ENCODE results near the gene RAB23.

The RAB23 gene

DNA sequence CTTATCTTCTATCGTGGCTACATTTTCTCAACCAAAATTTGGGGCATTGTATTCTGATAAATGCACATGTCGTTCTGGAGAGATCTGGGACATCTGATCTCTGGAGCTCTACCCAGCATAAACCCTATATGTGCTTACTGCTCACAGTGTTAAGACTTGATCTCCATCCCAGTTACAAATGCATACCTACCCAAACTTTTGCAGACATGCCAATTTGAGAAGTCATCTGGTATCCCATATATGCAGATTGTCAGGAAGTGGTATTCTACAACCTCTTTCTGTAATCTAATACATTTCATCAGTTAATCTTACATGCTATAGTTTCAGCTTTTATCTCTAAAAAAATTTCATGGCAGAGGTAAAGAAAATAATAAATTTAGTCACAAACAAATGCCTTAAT, 38.8 kb downstream of the RAB23 start:
- no peak for DNase-seq (ENCODE audit: low spot score)

DNA sequence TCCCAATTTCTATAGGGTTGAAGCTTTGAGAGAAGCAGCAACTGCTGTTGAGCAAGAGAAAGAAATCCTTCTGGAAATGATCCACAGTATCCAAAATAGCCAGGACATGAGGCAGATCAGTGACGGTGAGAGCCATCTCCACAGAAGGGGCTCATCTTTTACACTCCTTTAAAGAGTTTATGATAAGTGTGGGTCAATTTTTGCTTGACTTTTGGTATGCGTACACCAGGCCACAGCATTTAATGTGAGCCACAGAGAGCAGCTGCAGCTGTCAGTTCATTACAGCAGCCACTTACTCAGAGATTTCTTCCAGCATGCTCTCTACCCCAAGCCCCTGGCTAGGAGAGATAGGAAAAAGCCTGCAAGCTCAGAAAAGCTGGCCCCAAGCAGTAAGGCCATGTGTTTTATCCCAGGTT, 40.1 kb downstream of the RAB23 start:
- no peak for DNase-seq (ENCODE audit: low spot score)

DNA sequence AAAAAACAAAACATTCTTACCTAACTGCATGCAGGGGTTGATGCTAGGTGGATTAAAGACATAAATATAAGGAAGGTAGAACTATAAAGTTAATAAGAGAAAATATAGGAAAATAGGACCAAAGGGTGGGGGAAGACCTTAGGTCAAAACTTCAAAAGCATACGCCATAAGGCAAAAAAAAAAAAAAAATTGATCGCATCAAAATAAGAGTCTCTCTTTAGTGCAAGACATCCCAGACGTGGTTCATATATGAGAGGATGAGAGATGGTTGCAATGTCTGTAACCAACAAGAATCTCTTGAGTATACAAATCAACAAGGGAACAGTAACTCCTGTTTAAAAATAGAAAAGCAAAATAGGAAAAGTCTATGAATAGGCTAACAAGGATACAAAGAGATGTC, 41.5 kb downstream of the RAB23 start:
- no peak for DNase-seq (ENCODE audit: low spot score)

- no peak for DNase-seq (ENCODE audit: low spot score)
These were observed 44.4 kb downstream of the RAB23 start for GRCh38 chr6:57177545-57178265.

- no peak for DNase-seq (ENCODE audit: low spot score)
These were observed 47.6 kb downstream of the RAB23 start for GRCh38 chr6:57174511-57174907.

DNA sequence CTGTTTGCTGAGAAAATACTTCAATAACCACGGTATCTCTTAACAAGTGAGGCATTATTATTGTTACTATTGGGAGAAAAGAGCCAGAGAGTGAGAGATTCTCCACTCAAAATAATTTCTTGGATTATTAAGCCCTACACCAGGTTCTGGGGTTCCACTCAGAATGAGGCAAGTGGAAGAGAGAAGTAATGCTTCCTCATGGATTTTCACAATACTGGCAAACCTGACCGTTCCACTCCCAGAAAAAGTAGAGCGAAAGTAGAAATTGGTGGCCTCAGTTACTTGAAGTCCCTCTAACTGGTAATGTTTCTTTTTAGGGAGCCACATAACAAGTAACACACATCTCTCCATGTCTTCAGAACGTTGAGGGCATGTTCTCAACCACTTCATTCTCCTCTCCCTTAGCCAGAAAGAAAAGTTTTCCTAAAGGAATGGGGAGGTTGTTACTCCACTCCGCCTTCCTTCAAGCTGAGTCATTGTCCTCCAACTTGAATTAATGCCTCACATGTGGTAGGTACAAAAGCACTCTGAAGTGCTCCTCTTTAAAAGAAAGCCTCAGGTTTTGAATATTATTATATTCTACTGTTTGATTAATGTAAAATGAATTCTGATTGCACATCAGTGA, 48.1 kb downstream of the RAB23 start:
- DNase-seq (ENCODE audit: low spot score): no peak

DNA sequence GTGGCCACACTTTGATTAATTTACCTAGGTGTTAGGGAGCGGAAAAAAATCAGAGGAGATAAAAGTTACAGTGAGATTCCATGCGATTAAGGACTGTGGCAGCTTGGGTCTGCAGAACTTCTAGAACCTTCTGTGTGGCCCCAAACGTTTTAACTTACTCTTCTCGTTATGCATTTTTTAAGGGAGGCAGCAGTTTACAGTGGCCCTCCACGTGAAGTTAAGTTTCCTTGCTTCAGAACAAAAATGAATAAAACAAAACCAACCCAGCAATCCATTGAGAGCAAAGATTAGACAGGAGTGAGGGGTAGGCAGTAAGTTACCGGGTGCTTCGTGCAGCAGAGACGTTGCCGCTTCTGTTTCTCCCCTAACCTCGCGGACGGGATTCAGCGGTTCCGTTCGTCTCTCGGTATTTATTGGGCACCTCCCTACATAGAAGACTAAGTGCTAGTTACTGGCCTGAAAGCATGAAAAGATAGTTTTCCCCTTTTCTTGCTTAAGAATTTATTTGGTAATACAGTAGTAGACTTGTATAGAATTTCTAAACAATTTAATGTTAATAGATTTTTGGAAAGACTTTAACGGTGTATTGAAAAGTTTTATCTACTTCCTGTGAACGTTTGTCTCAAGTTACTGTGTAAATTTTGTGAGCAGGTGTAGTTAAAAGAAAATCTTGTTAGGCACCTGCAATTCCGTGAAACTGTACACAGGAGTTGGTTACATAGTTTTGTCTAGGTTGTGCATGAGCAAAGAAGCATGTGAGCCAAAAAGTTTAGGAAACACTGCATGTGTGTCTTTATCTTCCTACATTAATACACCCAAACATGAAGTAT, 48.8 kb downstream of the RAB23 start:
- DNase-seq (ENCODE audit: low spot score): no peak

DNA sequence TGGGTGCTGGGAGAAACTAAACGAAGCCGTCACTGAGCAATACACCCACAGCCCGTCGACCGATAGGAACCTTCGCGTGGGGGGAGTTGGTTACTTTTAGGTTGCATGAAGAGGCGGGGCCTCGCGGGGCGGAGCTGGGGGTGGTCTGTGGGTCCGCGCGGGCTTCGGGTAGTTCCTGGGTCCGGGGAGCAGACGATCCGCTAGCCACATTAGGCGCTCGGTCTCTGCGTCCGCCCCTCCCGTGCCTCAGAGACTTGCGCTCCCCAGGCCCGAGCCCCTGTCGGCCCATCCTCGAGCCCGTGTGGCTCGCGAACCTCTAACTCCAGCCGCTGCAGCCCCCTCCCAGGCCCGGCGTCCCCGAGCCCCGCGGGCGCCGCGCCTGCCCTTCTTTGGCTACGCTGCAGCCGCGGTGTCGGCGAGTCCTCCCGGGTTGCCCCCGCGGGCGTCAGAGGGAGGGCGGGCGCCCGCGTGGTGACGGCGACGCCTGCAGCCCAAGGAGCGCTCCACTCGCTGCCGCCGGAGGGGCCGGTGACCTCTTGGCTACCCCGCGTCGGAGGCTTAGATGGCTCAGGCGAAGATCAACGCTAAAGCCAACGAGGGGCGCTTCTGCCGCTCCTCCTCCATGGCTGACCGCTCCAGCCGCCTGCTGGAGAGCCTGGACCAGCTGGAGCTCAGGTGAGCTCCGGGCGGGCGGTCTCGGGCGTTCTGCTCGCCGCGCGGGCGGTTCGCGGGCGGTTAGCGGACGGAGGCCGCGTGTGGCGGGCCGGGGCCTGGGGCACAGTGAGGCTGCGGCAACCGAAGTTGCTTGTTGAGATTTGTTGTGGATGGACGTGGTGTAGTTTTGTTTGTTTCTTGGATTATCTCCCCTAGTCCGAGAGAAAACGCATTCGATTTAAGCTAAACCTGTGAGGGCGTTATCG, 49.7 kb downstream of the RAB23 start, which contains the start of gene BAG2:
Gene BAG2, plus strand, starts transcription at position 191 of the 920 bp plus-strand sequence. Its CDS starts 372 bp downstream, at position 563.
- DNase-seq (ENCODE audit: low spot score): peak; percentile 86

- DNase-seq (ENCODE audit: low spot score): no peak
These were observed 57.0 kb downstream of the RAB23 start for GRCh38 chr6:57165080-57165479.

DNA sequence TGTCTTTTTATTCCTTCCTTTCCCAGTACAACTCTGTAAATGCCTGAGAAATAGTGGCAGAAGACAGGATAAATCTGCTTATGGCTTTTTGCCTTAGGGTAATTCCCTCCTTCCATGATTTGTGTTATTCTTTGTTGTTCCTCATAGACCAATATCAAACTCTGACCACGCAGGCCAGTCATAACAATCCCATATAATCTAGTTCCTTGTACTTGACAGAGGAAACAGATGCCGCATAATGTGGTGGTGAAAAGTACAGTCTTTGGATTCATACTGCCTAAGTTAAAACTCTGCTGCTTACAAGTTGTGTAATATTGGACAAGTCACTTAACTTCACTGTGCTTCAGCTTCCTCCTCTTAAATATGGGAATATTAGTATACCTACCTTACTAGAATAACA, 58.2 kb downstream of the RAB23 start:
- no peak for DNase-seq (ENCODE audit: low spot score)

DNA sequence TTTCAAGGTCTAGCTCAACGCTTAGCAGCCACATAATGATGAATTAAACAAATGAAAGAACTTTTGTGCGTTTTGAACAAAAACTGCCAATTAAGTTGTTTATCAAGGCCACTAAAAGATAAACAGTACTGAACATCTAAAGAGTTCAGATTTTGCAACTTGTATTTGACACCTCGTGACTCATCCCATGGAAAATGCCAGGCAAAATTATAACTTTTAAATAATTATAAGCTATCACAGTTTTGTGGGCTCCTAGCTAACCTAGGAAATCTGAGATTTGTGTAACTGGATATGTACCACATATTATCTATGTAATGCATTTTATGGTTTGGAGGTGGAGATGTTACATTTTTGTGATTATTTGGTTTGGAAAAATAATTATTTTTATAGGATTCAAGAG, 59.6 kb downstream of the RAB23 start:
- no peak for DNase-seq (ENCODE audit: low spot score)

DNA sequence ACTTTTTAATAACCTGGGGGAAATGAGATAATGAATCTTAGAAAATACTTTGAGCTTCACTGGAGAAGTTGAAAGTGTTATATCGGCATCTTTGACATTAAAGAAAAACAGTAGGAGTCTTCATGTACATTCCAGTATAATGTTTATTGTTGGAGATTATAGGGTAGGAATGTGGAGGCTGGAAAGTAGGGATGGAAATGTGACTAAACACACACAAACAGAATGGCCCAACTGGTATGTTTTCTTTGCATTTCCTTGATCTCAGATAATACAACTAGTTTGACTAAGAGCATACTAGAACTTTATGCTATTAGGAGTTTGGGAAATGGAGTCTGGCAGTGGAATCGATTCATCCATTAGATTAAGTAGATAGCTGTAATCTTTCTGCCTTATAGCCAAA, 60.1 kb downstream of the RAB23 start:
- DNase-seq (ENCODE audit: low spot score): no peak

GRCh38 chr6:57159127-57159526, 63.0 kb downstream of the RAB23 start:
- DNase-seq (ENCODE audit: low spot score): no peak

DNA sequence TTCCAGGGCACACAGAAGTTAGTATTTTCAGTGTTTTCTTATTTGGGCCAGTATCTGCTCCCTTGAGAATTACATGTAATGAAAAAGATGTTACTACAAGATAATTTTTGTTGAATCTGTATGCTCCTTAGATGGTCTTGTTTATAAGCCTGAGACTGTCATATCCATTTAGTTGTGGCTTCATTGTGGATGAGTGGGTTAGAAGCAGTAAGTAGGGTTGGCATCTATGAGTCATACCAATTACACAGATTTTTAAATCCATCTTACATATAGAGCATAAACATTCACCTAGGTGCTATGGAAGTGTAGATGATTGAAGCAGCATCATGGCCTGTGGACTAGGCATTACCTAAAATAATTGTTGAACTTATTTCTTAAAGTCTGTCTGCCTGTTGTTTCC, 63.4 kb downstream of the RAB23 start:
- DNase-seq (ENCODE audit: low spot score): no peak

DNA sequence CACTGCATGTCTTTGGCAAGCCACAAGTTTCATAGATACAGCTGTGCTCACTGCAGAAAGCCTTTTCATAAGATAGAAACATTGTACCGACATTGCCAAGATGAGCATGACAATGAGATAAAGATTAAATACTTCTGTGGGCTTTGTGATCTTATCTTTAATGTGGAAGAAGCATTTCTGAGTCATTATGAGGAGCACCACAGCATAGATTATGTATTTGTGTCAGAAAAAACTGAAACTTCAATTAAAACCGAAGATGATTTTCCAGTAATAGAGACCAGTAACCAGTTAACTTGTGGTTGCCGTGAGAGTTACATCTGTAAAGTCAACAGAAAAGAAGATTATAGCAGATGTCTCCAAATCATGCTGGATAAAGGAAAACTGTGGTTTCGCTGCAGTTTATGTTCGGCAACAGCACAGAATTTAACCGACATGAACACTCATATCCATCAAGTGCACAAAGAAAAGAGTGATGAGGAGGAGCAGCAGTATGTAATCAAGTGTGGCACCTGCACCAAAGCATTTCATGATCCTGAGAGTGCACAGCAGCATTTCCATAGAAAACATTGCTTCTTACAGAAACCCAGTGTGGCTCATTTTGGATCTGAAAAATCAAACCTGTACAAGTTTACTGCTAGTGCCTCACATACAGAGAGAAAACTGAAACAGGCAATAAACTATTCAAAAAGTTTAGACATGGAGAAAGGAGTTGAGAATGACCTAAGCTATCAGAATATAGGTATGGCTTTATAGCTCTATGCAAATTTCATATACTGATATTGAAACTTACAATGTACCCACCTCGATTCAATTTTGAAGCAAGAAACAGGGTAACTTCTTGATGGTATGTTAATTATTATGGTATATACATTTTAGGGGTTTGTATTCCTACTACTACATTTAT, 73.9 kb downstream of the RAB23 start:
- DNase-seq (ENCODE audit: low spot score): no peak

DNA sequence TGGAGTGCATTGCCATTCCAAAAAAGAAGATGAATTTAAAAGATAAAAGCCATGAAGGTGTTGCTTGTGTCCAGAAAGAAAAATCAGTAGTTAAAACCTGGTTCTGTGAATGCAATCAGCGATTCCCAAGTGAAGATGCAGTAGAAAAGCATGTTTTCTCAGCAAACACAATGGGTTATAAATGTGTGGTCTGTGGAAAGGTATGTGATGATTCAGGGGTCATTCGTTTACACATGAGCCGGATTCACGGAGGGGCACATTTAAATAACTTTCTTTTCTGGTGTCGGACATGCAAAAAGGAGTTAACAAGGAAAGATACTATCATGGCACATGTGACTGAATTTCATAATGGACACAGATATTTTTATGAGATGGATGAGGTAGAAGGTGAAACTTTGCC, 74.7 kb downstream of the RAB23 start:
- DNase-seq (ENCODE audit: low spot score): no peak

DNA sequence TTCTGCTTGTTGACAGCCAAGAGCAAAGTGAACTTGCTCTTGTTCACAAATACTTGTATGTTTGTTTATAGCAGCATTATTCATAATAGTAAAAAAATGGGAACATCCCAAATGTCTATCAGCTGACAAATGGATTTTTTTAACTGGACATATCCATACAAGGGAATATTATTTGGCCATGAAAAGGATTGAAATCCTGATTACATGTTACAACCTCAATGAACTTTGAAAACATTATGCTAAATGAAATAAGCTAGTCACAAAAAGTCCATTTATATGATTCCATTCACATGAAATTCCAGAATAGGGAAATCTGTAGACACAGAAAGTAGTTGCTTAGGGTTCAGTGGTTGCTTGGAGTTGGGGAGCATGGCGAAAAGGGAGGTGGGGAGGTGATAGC, 78.4 kb downstream of the RAB23 start:
- no peak for DNase-seq (ENCODE audit: low spot score)

DNA sequence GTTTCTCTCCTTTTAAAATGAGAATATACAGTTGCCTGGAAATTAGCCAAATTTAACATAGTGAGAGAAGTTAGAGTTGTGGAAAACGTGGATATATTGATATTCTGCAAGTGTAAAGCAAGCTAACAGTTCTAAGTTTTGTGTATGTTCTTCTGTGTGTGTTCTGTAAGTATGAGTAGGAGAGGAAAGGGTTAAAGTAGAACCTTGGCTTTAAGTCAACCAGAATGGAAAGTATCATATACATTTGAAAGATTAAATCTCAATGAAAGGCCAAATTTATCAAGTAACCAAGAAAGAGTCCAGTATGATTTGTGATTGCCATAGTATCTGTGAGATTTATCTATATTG, 80.0 kb downstream of the RAB23 start:
- DNase-seq (ENCODE audit: low spot score): no peak

- DNase-seq (ENCODE audit: low spot score): no peak
These were observed 80.5 kb downstream of the RAB23 start for GRCh38 chr6:57141451-57142177.

DNA sequence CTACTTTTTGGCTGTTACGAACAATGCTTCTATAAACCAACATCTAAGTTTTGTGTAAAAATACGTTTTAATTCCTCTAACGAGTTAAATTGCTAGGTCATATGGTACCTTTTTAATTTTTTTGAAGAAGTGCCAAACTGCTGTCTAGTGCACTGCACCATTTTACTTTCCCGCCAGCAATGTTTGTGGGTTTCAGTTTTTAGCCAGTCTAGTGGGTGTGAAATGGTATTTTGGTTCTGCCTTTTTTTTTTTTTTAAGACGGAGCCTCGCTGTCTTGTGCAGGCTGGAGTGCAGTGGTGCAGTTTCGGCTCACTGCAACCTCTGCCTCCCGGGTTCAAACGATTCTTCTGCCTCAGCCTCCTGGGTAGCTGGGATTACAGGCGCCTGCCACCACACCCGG, 84.1 kb downstream of the RAB23 start:
- DNase-seq (ENCODE audit: low spot score): no peak

Measured in SK-N-DZ (cell line).